HFF-Myc (cell line): ENCODE results near the gene PALM.

Experiments used
- DNase-seq: peaks from one replicate; pipeline ENCODE4 v3.0.0-alpha.2; 2011; ENCODE audit warnings: low read depth; ENCODE audit errors: extremely low read depth
- H3K4me3 ChIP-seq: replicated peaks from 2 replicates; pipeline ENCODE4 v1.5.1; 2011; ENCODE audit warnings: low read depth, mild to moderate bottlenecking, control low read depth, low read length
- TF ChIP-seq, protein P1 (sequence below): IDR thresholded peaks from 2 replicates; pipeline ENCODE4 v1.5.1; 2012; ENCODE audit warnings: mild to moderate bottlenecking, low read depth, low read length, control low read depth; ENCODE audit errors: missing control alignments

The PALM gene

DNA sequence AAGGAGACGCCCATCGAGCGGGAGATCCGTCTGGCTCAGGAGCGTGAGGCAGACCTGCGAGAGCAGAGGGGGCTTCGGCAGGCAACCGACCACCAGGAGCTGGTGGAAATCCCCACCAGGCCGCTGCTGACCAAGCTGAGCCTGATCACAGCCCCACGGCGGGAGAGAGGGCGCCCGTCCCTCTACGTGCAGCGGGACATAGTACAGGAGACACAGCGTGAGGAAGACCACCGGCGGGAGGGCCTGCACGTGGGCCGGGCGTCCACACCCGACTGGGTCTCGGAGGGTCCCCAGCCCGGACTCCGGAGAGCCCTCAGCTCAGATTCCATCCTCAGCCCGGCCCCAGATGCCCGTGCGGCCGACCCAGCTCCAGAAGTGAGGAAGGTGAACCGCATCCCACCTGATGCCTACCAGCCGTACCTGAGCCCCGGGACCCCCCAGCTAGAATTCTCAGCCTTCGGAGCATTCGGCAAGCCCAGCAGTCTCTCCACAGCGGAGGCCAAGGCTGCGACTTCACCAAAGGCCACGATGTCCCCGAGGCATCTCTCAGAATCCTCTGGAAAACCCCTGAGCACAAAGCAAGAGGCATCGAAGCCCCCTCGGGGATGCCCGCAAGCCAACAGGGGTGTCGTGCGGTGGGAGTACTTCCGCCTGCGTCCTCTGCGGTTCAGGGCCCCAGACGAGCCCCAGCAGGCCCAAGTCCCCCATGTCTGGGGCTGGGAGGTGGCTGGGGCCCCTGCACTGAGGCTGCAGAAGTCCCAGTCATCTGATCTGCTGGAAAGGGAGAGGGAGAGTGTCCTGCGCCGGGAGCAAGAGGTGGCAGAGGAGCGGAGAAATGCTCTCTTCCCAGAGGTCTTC is 49.3 kb downstream of the PALM start:
- H3K4me3 ChIP-seq: no peak overlapping the region
- DNase-seq: no peak
- TF ChIP-seq, protein P1, sequence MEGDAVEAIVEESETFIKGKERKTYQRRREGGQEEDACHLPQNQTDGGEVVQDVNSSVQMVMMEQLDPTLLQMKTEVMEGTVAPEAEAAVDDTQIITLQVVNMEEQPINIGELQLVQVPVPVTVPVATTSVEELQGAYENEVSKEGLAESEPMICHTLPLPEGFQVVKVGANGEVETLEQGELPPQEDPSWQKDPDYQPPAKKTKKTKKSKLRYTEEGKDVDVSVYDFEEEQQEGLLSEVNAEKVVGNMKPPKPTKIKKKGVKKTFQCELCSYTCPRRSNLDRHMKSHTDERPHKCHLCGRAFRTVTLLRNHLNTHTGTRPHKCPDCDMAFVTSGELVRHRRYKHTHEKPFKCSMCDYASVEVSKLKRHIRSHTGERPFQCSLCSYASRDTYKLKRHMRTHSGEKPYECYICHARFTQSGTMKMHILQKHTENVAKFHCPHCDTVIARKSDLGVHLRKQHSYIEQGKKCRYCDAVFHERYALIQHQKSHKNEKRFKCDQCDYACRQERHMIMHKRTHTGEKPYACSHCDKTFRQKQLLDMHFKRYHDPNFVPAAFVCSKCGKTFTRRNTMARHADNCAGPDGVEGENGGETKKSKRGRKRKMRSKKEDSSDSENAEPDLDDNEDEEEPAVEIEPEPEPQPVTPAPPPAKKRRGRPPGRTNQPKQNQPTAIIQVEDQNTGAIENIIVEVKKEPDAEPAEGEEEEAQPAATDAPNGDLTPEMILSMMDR: no peak

DNA sequence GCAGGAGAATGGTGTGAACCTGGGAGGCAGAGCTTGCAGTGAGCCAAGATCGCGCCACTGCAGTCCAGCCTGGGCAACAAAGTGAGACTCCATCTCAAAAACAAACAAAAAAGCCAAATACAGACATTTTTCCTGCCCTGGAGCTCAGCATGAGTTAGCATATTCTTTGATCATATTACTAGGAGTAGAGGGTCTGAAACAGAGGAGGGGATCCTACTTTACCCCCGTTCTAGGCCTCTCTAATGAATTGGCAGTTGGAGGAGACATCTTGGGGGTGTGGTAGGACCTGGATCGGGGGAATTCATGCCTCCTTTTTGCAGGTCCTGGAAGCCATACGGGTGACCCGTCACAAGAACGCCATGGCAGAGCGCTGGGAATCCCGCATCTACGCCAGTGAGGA is 54.4 kb downstream of the PALM start:
- no peak for DNase-seq
- TF ChIP-seq, protein P1: no peak

DNA sequence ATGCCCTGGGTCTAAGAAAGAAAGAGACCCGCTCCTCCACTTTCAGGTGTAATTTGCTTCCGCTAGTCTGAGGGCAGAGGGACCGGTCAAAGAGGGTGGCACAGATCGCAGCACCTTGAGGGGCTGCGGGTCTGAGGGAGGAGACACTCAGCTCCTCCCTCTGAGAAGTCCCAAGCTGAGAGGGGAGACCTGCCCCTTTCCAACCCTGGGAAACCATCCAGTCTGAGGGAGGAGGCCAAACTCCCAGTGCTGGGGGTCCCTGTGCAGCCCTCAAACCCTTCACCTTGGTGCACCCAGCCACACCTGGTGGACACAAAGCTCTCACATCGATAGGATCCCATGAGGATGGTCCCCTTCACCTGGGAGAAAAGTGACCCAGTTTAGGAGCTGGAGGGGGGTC is 55.1 kb downstream of the PALM start:
- no peak overlapping the region for H3K4me3 ChIP-seq
- TF ChIP-seq, protein P1: no peak
- no peak for DNase-seq

More for the DNA sequence above, 54.4 kb downstream of the PALM start:
- H3K4me3 ChIP-seq: no peak overlapping the region

DNA sequence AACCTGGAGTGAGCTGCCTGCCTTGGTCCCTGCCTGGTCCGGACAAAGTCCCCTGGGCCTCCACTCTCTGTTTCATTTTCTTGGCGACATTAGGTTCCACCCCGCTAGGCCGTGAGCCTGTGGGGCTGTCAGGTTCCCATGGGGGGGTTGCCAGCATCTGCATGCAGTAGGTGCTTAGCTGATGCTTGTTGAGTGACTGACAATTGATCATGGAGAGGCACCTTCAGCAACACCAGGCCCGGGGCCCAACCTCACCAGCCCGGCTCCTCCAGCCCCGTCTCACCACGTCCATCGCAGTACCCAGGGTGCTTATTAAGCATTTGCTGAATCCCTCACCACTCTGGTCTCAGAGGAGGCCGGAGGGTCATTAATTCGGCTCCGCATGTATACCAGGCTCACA is 55.6 kb downstream of the PALM start:
- no peak overlapping the region for H3K4me3 ChIP-seq
- TF ChIP-seq, protein P1: no peak
- DNase-seq: no peak

DNA sequence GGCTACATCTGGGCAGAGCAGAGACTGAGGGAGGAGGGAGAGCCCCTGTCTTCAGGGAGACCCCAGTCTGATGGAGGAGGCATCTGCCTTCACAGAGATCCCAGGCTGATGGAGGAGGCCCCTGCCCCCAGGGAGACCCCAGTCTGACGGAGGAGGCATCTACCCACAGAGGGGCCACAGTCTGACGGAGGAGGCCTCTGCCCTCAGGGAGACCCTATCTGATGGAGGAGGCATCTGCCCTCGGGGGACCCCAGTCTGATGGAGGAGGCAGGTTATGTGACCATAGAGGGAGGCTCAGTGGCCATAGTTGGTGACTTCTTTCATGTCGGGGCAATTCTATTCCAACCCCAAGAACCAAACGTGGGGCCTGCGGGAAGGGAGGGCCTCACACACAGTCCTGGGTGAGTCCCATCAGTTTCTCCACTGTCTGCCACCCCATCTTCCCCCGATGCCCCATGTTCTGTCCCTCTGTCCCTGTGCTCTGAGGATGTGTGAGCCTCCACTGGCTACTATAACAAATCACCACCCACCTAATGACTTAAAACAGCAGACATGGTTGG is 56.5 kb downstream of the PALM start:
- TF ChIP-seq, protein P1: no peak
- DNase-seq: no peak

DNA sequence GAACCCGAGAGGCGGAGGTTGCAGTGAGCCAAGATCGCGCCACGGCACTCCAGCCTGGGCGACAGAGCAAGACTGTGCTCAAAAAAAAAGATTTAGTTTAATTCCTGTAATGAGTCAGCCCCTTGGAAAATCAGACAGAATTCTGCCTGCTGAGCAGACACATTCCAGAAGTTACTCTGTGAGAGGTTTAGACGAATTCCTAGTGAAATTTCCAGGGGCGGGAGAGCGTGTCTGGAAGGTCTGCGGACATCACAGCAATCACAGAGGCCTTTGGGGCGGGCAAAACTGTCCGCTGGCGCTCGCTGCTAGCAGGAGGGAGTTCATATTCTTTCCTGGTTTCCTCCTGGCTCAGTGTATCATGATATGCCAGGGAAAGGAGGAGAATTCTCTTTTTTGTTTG is 59.7 kb downstream of the PALM start:
- no peak overlapping the region for H3K4me3 ChIP-seq
- TF ChIP-seq, protein P1: no peak
- DNase-seq: no peak

More for the DNA sequence above, 56.5 kb downstream of the PALM start:
- H3K4me3 ChIP-seq: no peak overlapping the region
